Activated T-cell treated with anti-CD3 and anti-CD28 coated beads for 24 hours (primary cell): ENCODE results near the gene SNORC.

Experiments used
- DNase-seq: peaks from one replicate; pipeline ENCODE4 v3.0.0-alpha.2; 2020; ENCODE audit warnings: low read depth

SNORC gene

DNA sequence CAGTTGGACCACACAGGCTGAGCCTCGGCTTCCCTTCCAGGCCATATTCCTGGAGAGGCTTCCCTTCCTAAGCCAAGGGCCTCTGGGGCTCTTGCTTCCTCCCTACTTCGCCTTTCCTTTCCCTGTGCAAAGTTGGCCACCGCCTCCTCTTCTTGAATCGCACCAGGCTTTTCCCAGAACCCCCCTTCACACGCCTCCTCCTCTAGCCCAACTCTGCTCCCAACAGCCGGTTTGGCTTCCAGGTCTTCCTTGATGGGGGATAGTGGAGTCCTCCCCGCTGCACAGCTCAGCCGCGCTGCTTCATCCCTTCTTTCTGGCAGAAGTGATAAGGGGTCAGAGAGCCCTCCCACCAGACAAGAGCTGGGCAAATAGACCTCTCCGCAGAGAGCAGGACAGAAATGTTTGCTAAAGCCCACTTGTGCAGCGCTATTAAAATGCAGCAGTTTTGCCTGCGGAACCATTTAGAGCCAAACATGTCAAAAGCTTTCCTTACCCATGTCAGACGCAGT is 56.4 kb downstream of the SNORC start:
- no peak for DNase-seq

DNA sequence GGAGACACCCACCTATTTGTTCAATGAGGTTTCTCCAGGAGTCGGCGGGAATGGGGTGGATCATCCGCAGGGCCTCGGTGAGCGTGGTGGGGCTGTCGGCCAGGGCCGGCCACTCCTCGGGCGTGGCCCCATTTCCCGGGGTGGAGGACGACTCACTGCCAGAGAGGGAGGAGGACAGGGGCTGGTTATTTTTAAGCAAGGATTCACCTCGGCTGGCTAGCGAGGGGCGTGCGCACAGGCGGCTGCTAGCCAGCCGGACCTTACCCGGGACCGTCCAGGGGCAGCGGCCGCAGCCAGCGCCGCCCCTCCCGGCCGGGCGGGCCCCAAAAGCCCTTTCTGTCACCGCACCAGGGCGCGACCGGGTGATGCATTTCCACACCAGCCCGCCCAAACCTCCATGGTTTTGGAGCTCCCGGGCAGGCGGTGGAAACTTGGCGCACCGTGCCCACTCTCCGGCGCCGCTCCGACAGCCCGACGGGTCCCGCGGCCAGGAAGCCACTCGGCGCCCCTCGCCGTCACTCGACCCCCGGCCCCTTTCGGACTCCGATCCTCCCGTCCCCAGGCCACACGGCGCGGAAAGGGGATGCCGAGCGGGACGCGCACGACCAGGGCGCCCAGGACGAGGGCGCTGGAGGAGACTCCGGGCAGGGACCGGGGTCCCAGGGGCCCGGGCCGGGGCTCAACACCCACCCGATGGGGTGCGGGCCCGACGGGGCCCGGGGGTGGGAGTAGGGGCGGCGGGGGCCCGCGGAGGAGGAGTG is 57.1 kb downstream of the SNORC start:
- no peak for DNase-seq

DNA sequence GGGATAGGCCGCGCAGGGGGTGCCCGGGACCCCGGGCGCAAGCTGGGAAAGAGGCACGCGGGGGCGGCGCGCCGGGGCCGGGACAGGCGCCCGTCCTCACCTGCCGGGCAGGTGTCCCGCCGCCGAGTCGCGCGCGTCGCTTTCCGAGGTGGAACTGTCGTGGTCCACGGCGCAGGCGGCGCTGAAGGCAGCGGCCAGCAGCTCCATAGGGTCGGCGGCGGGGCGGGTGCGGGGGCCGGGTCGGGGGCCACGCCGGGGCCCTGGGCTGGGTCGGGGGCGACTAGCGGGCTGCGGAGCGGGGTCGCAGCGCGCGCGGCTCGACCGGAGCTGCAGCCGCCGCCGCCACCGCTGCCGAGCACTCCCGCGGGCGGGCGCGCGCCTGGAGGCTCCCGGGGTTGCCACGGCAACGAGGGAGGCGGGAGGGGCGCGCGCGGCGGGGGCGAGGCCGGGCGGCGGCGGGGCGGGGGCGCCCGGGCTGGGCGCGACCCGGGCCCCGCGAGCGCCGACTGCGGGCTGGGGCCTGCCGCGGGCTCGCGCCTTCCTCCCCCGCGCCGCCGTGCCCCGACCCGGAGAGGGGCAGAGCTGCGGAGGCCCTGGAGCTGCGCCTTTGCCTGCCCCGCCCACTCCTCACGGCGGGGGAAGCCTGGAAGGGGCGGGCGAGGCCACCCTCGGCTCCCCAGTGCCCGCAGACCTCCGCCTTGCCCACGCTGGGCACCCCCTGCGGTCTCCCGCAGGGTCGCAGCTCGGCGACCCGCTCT is 57.9 kb downstream of the SNORC start:
- no peak for DNase-seq
